AG09319 (cell line): ENCODE measurements around the gene NBAS.

Experiments
- DNase-seq: peaks from one replicate; pipeline ENCODE4 v3.0.0-alpha.2; 2010; ENCODE audit warnings: low read depth; ENCODE audit errors: extremely low read depth
- CTCF ChIP-seq: IDR thresholded peaks from 2 replicates; pipeline ENCODE4 v1.5.1; 2011; ENCODE audit warnings: low read depth, mild to moderate bottlenecking, inconsistent platforms, low read length, moderate library complexity

Gene NBAS

GRCh38 chr2:15563227-15564100 lies 2.3 kb upstream of the NBAS start:
- TF ChIP-seq CTCF, result no peak
- DNase-seq, result no peak

GRCh38 chr2:15562354-15563031 lies 1.4 kb upstream of the NBAS start:
- no peak for DNase-seq

GRCh38 chr2:15561574-15562344 lies 625 bp upstream of the NBAS start:
- no peak for TF ChIP-seq CTCF
- no peak for DNase-seq

More at GRCh38 chr2:15562354-15563031, 1.4 kb upstream of the NBAS start:
- no peak for TF ChIP-seq CTCF

- TF ChIP-seq CTCF, result no peak
- DNase-seq, result no peak
Observed at GRCh38 chr2:15560140-15560987, 770 bp downstream of the NBAS start.

GRCh38 chr2:15559379-15560139 lies 1.6 kb downstream of the NBAS start:
- no peak for TF ChIP-seq CTCF
- no peak for DNase-seq

GRCh38 chr2:15557887-15558311 lies 3.2 kb downstream of the NBAS start:
- DNase-seq, result no peak
- TF ChIP-seq CTCF, result no peak
